ENCODE measurements around the gene MYO1F. TPM values are rescaled to one million over a fixed set of nuclear protein-coding genes. Genes with fewer than 3 reads are reported as not detected.
A peak's percentile ranks its signal among the peaks of the same experiment; 100 is the strongest.
"Not testable (repeated sequence)": the region's sequence is repeated elsewhere in the genome, so short reads cannot be mapped to it uniquely, and the experiment has no call there.

Gene MYO1F
- total RNA-seq, 1 donor from 2014 or later: 47.7 TPM

GRCh38 chr19:8600816-8601215 is 23.6 kb upstream of the MYO1F start:
- DNase-seq (ENCODE audit: low spot score): no peak

- no peak for DNase-seq (ENCODE audit: low spot score)
Observed at GRCh38 chr19:8600064-8600463, 22.8 kb upstream of the MYO1F start.

- no peak for DNase-seq (ENCODE audit: low spot score)
Observed at GRCh38 chr19:8596168-8596567, 18.9 kb upstream of the MYO1F start.

- no peak for DNase-seq (ENCODE audit: low spot score)
Observed at GRCh38 chr19:8595651-8596050, 18.4 kb upstream of the MYO1F start.

GRCh38 chr19:8593931-8594330 is 16.7 kb upstream of the MYO1F start:
- DNase-seq (ENCODE audit: low spot score): no peak

GRCh38 chr19:8592231-8593009 is 15.2 kb upstream of the MYO1F start:
- peak; percentile 97 for DNase-seq (ENCODE audit: low spot score)

GRCh38 chr19:8589177-8589714 is 12.0 kb upstream of the MYO1F start:
- no peak for DNase-seq (ENCODE audit: low spot score)

GRCh38 chr19:8585894-8586750 is 8.9 kb upstream of the MYO1F start:
- no peak for DNase-seq (ENCODE audit: low spot score)

GRCh38 chr19:8584965-8585893 is 8.0 kb upstream of the MYO1F start:
- no peak for DNase-seq (ENCODE audit: low spot score)

- peak; percentile 93 for DNase-seq (ENCODE audit: low spot score)
Observed at GRCh38 chr19:8580710-8581281, 3.6 kb upstream of the MYO1F start.

GRCh38 chr19:8578642-8579265 is 1.5 kb upstream of the MYO1F start:
- no peak for DNase-seq (ENCODE audit: low spot score)

- DNase-seq (ENCODE audit: low spot score): no peak
Observed at GRCh38 chr19:8577741-8578140, 499 bp upstream of the MYO1F start.

GRCh38 chr19:8576273-8576993 is 809 bp downstream of the MYO1F start:
- DNase-seq (ENCODE audit: low spot score): no peak

- no peak for DNase-seq (ENCODE audit: low spot score)
Observed at GRCh38 chr19:8575467-8575997, 1.7 kb downstream of the MYO1F start.

GRCh38 chr19:8574619-8574922 is 2.7 kb downstream of the MYO1F start:
- not testable (repeated sequence) for DNase-seq (ENCODE audit: low spot score)

- no peak for DNase-seq (ENCODE audit: low spot score)
Observed at GRCh38 chr19:8573316-8573715, 3.9 kb downstream of the MYO1F start.

- no peak for DNase-seq (ENCODE audit: low spot score)
Observed at GRCh38 chr19:8571006-8571411, 6.2 kb downstream of the MYO1F start.

- no peak for DNase-seq (ENCODE audit: low spot score)
Observed at GRCh38 chr19:8569066-8569771, 8.0 kb downstream of the MYO1F start.

Data from mesenteric fat pad (tissue), 1 donor.